ENCODE results near the gene MRPL17.
"Not testable (repeated sequence)": the region's sequence is repeated elsewhere in the genome, so short reads cannot be mapped to it uniquely, and the experiment has no call there.

The MRPL17 gene

DNA sequence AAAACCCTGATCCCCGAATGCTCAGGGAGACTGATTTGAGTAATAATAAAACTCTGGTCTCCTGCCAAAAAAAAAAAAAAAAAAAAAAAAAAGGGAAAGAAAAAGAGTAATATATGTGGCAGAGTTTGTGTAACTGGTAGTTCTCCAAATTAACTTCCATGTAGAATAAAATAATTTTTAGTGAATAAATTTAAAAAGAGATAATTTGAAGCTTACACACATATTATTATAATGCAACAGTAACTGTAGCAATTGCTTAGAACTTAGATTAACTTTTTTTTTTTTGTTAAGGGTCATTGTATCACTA, 11.0 kb upstream of the MRPL17 start:
- TF ChIP-seq, protein P1, sequence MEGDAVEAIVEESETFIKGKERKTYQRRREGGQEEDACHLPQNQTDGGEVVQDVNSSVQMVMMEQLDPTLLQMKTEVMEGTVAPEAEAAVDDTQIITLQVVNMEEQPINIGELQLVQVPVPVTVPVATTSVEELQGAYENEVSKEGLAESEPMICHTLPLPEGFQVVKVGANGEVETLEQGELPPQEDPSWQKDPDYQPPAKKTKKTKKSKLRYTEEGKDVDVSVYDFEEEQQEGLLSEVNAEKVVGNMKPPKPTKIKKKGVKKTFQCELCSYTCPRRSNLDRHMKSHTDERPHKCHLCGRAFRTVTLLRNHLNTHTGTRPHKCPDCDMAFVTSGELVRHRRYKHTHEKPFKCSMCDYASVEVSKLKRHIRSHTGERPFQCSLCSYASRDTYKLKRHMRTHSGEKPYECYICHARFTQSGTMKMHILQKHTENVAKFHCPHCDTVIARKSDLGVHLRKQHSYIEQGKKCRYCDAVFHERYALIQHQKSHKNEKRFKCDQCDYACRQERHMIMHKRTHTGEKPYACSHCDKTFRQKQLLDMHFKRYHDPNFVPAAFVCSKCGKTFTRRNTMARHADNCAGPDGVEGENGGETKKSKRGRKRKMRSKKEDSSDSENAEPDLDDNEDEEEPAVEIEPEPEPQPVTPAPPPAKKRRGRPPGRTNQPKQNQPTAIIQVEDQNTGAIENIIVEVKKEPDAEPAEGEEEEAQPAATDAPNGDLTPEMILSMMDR (IDR thresholded peaks at IDR 0.05; ENCODE audit: borderline replicate concordance, control extremely low read depth, extremely low read depth, insufficient read depth, missing control alignments), result no peak
- in situ Hi-C loops (cut with MboI; ENCODE audit: low sequenced_read_pairs, unreplicated experiment), result no loop called here
- DNase-seq (ENCODE audit: low spot score), result no peak

DNA sequence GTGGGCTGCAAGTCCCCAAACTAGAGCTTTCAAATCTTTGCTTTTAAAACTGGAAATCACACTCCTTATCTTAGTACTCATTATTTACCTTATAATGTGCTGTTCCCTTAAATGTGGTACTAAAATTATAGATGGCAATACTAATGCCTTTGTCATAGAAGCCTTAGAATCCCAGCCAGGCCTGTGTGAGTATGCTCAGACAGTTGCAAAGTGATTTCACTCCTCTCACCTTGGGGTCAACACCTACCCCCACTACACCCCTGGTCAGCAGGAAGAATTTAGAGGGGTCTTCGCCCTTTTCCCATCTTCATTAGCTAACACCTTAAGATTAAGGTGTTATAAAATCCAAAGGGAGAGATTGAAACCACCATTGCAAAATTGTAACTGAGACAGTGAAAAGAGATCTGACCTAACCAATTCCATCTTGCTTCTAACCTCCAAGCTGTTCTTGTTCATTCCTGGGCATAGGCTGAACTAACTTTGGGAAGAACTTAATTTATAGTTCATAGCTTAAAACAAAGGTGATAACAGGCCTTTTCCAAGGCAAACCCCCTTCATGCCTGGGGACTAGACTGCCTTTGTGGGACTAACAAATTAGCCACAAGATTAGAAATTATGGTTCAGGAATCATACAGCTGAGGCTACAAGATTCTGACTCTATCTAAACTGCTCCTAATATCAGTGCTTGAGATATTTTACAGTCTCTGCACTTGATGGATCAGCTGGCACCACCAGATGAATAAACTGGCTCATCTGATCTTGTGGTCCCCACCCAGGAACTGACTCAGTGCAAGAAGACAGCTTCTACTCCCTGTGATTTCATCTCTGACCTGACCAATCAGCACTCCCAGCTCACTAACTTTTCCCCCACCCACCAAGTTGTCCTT, 10.4 kb upstream of the MRPL17 start:
- TF ChIP-seq, protein P1 (IDR thresholded peaks at IDR 0.05; ENCODE audit: borderline replicate concordance, control extremely low read depth, extremely low read depth, insufficient read depth, missing control alignments), result no peak
- no peak for DNase-seq (ENCODE audit: low spot score)
- in situ Hi-C loops (cut with MboI; ENCODE audit: low sequenced_read_pairs, unreplicated experiment), result no loop called here

DNA sequence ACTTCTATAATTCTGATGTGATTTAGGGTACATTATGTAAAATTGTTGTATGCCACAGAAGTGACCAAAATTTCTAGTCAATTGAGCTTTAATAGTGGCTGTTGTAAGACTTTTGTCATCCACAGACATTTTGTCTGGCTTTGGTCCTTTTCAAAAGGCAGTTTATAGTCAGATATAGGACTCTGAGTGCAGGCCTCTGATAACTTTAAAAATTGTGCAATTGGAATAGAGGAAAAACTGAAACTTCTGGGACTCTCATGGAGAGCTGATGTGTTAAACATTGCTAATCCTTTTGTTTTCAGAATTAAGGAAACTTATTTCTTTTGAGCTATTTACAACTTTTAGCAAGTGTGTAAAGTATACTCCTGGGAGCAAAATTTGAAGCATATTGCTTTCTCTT, 9.0 kb upstream of the MRPL17 start:
- TF ChIP-seq, protein P1 (IDR thresholded peaks at IDR 0.05; ENCODE audit: borderline replicate concordance, control extremely low read depth, extremely low read depth, insufficient read depth, missing control alignments), result no peak
- no peak for DNase-seq (ENCODE audit: low spot score)
- in situ Hi-C loops (cut with MboI; ENCODE audit: low sequenced_read_pairs, unreplicated experiment), result no loop called here

DNA sequence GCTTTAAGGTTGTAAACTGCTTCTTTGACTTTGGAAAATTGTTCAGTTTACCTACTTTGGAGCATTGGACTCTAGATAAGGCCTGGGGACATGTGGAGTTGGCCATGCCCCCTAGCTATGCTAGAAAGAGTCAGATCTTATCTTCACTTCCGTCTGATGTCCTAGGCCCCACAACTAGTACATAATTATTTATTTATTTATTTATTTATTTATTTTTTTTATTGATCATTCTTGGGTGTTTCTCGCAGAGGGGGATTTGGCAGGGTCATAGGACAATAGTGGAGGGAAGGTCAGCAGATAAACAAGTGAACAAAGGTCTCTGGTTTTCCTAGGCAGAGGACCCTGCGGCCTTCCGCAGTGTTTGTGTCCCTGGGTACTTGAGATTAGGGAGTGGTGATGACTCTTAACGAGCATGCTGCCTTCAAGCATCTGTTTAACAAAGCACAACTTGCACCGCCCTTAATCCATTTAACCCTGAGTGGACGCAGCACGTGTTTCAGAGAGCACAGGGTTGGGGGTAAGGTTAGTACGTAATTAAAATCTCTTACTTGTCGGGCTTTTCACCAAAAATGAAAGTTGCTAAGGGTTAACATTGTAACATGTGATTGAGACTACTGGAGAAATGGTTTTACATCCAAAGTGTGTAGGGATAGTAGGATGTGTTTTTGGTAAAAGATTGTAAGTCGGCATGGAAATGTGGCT, 7.4 kb upstream of the MRPL17 start:
- DNase-seq (ENCODE audit: low spot score); in situ Hi-C loops (cut with MboI; ENCODE audit: low sequenced_read_pairs, unreplicated experiment): not testable (repeated sequence)

DNA sequence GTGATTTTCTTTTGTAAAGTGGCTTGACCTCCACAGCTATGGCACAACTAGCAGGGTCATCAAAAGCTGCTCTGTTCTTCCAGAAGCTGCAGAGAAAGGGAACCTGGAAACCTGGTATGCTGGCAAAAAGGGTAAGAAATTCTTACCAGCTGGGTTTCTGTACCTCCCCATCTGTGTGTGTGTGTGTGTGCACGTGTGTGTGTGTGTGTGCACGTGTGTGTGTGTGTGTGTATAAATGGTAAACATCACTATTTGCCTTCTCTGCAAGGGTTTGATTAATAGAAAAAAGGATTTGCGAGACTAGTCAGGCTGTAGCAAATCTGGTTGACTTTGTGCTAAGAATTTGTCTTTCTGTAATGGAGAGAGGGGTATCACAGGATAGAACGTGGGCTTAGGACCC, 4.7 kb upstream of the MRPL17 start:
- in situ Hi-C loops (cut with MboI; ENCODE audit: low sequenced_read_pairs, unreplicated experiment), result loop anchor here (10.0 kb wide), 1 partner anchor 153 kb away; no protein-coding TSS in a partner anchor
- TF ChIP-seq, protein P1 (IDR thresholded peaks at IDR 0.05; ENCODE audit: borderline replicate concordance, control extremely low read depth, extremely low read depth, insufficient read depth, missing control alignments), result no peak
- no peak for DNase-seq (ENCODE audit: low spot score)

DNA sequence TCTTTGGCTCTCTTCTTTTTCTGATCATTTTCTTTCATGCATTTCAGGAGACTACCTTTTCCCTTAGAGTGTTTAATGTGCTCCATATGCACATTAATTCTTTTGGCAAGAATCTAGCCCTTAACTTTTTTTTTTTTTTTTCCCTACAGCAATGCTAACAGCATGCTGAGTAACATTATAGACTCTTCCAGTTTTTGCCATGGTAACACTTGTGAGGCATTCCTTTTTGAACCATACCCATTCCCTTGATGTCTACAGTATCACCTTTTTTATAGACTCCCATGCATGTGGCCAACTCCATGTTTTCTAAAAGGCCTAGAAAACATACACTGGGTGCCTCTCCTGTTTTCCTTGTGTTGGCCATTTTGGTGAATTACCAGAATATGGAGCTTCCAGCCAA, 2.9 kb upstream of the MRPL17 start:
- no peak for DNase-seq (ENCODE audit: low spot score)
- in situ Hi-C loops (cut with MboI; ENCODE audit: low sequenced_read_pairs, unreplicated experiment), result loop anchor here (10.0 kb wide), 1 partner anchor 151 kb away; no protein-coding TSS in a partner anchor
- TF ChIP-seq, protein P1 (IDR thresholded peaks at IDR 0.05; ENCODE audit: borderline replicate concordance, control extremely low read depth, extremely low read depth, insufficient read depth, missing control alignments), result no peak

DNA sequence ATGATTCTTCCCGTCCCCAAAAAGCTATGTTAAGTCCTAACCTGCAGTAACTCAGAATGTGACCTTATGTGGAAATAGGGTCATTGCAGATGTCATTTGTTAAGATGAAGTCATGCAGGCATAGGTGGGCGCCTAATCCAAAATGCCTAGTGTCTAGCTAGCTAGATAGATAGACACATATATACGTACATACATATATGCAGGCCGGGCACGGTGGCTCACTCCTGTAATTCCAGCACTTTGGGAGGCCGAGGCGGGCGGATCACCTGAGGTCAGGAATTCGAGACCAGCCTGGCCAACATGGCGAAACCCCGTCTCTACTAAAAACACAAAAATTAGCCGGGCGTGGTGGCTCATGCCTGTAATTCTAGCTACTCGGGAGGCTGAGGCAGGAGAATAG, 928 bp upstream of the MRPL17 start:
- not testable (repeated sequence) for DNase-seq (ENCODE audit: low spot score)
- in situ Hi-C loops (cut with MboI; ENCODE audit: low sequenced_read_pairs, unreplicated experiment), result loop anchor here (10.0 kb wide), 1 partner anchor 149 kb away; no protein-coding TSS in a partner anchor

Data from GM13976 (cell line).